ENCODE results near the gene SLC25A36.

The SLC25A36 gene

DNA sequence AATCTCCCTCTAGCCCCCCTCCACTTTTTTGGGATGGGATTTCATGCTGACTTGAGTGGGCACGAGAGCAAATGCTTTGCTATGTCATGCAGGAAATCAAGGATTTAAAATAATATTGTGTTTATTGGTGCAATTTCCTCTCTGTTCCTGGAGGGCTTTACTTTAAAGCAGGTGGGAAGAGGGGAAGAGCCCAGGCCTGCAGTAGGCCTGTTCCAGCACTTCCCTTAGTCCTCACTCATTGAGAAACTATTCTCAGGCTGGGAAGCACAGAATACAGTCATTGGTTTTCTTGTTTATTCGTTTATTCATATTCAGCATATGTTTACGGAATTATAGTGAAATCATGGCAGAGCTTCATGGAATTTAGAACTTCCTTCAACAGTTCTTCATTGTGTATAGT lies 67.9 kb downstream of the SLC25A36 start:
- Histone ChIP-seq H3K9me3 (ENCODE audit: insufficient read depth, low read length) (no peaks in the 10 kb centered on the region), H3K9ac (ENCODE audit: low read length) (no peak overlapping the region), H4K20me1 (ENCODE audit: insufficient read depth, low read length) (no peaks in the 10 kb centered on the region), H3K36me3 (replicated peaks; ENCODE audit: low read depth, low read length) (no peaks in the 10 kb centered on the region), H3K27ac (ENCODE audit: low read length) (no peak overlapping the region), H3K79me2 (ENCODE audit: low read length) (no peaks in the 10 kb centered on the region), H3K4me2 (ENCODE audit: low read length) (no peak overlapping the region), H2AFZ (ENCODE audit: low read depth, low read length) (no peak overlapping the region), H3K4me3 (ENCODE audit: low read length) (no peak overlapping the region), H3K27me3 (ENCODE audit: low read depth, low read length) (peaks cover 11% of the 10 kb centered on the region), H3K4me1 (ENCODE audit: low read length) (0 out of 2 replicates have a peak, but pooled peaks cover 2% of the 10 kb centered on the region)
- TF ChIP-seq, protein P1, sequence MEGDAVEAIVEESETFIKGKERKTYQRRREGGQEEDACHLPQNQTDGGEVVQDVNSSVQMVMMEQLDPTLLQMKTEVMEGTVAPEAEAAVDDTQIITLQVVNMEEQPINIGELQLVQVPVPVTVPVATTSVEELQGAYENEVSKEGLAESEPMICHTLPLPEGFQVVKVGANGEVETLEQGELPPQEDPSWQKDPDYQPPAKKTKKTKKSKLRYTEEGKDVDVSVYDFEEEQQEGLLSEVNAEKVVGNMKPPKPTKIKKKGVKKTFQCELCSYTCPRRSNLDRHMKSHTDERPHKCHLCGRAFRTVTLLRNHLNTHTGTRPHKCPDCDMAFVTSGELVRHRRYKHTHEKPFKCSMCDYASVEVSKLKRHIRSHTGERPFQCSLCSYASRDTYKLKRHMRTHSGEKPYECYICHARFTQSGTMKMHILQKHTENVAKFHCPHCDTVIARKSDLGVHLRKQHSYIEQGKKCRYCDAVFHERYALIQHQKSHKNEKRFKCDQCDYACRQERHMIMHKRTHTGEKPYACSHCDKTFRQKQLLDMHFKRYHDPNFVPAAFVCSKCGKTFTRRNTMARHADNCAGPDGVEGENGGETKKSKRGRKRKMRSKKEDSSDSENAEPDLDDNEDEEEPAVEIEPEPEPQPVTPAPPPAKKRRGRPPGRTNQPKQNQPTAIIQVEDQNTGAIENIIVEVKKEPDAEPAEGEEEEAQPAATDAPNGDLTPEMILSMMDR (IDR thresholded peaks at IDR 0.05; ENCODE audit: low read depth, low read length): no peak
- TF ChIP-seq EZH2phosphoT487 (IDR thresholded peaks at IDR 0.05; ENCODE audit: low read depth): no peak

DNA sequence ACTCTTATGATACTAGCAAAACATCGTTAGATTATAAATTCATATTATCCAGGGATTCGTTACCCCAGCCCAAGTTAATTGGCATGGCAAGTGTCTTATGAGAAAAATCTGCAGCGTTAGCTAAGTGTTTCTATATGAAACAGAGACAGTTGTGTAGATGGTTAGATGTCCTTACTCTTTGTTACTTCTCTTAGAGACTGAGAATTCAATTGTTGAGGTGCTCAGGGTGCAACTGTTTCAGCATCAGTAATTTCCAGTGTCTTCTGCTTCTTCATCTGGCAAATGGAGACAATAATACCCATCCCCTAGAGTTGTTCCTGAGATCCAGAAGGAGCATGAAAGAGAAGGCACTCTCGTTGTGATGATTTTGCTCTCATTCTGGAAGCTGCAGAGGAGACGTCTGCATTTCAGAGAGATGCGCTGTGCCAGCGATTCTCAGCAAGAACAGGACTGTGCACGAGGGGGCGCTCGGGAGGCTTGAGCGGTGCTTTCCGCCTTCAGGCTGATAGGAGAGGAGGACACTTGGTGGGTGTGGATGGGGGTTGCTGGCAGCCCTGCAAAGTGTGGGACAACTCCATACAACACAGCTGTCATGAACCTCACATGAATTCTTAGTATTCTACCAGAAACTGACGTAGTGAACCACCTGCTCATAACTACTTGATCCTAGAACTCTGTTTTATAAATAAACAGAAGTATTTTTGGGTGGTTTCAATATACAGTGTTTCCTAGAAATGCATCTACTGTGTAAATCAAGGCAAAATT lies 69.8 kb downstream of the SLC25A36 start:
- H3K9ac ChIP-seq (ENCODE audit: low read length): no peak overlapping the region
- H3K4me2 ChIP-seq (ENCODE audit: low read length): peak overlapping the region; percentile 29
- no peak for TF ChIP-seq EZH2phosphoT487 (IDR thresholded peaks at IDR 0.05; ENCODE audit: low read depth)
- TF ChIP-seq, protein P1 (IDR thresholded peaks at IDR 0.05; ENCODE audit: low read depth, low read length): peak; percentile 87
- 0 out of 2 replicates have a peak, but pooled peaks cover 2% of the 10 kb centered on the region for H3K4me1 ChIP-seq (ENCODE audit: low read length)
- no peaks in the 10 kb centered on the region for H3K36me3 ChIP-seq (replicated peaks; ENCODE audit: low read depth, low read length)
- peaks cover 16% of the 10 kb centered on the region for H3K27me3 ChIP-seq (ENCODE audit: low read depth, low read length)
- no peaks in the 10 kb centered on the region for H3K79me2 ChIP-seq (ENCODE audit: low read length)
- no peak overlapping the region for H3K4me3 ChIP-seq (ENCODE audit: low read length)
- no peak overlapping the region for H3K27ac ChIP-seq (ENCODE audit: low read length)
- no peaks in the 10 kb centered on the region for H3K9me3 ChIP-seq (ENCODE audit: insufficient read depth, low read length)
- no peaks in the 10 kb centered on the region for H4K20me1 ChIP-seq (ENCODE audit: insufficient read depth, low read length)
- no peak overlapping the region for H2AFZ ChIP-seq (ENCODE audit: low read depth, low read length)

DNA sequence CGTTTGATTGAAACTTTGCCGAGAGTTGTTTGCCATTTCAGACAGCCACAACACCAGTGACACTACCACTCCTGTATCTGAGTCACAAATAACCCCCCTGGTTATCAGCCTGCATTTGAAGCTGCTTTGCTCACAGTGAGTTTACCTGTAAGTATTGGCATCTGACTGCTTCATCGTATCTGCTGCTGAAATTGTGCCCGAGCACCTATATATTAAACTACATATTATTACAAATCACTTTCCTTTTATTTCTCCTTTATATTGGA lies 70.3 kb downstream of the SLC25A36 start:
- H3K9me3 ChIP-seq (ENCODE audit: insufficient read depth, low read length): no peaks in the 10 kb centered on the region
- H3K27me3 ChIP-seq (ENCODE audit: low read depth, low read length): peaks cover 13% of the 10 kb centered on the region
- H3K4me3 ChIP-seq (ENCODE audit: low read length): no peak overlapping the region
- H3K9ac ChIP-seq (ENCODE audit: low read length): no peak overlapping the region
- H3K4me2 ChIP-seq (ENCODE audit: low read length): peak overlapping the region; percentile 29
- no peaks in the 10 kb centered on the region for H3K36me3 ChIP-seq (replicated peaks; ENCODE audit: low read depth, low read length)
- H3K79me2 ChIP-seq (ENCODE audit: low read length): no peaks in the 10 kb centered on the region
- H2AFZ ChIP-seq (ENCODE audit: low read depth, low read length): no peak overlapping the region
- TF ChIP-seq, protein P1 (IDR thresholded peaks at IDR 0.05; ENCODE audit: low read depth, low read length): no peak
- H4K20me1 ChIP-seq (ENCODE audit: insufficient read depth, low read length): no peaks in the 10 kb centered on the region
- 0 out of 2 replicates have a peak, but pooled peaks cover 2% of the 10 kb centered on the region for H3K4me1 ChIP-seq (ENCODE audit: low read length)
- H3K27ac ChIP-seq (ENCODE audit: low read length): no peak overlapping the region

DNA sequence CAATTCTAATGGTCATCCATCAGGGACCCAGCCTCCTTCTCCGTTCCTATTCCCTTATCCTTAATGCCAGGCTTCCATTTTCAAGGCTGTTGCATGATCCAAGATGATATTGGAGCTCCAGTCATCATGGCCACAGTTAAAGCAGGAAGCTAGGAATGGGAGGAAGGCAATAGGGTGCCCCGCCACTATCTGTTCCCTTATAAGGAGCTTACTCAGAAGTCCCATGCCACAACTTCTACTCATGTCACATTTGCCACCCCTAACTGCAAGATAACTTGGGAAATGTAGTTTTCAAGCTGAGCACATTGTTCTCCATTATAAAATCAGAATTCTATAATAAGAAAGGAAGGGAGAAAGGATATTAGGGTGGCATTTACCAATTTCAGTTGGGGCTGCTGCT lies 70.9 kb downstream of the SLC25A36 start:
- Histone ChIP-seq H3K4me3 (ENCODE audit: low read length) (no peak overlapping the region), H3K4me1 (ENCODE audit: low read length) (0 out of 2 replicates have a peak, but pooled peaks cover 2% of the 10 kb centered on the region), H2AFZ (ENCODE audit: low read depth, low read length) (no peak overlapping the region), H3K9me3 (ENCODE audit: insufficient read depth, low read length) (no peaks in the 10 kb centered on the region), H3K27me3 (ENCODE audit: low read depth, low read length) (peaks cover 8% of the 10 kb centered on the region), H4K20me1 (ENCODE audit: insufficient read depth, low read length) (no peaks in the 10 kb centered on the region), H3K27ac (ENCODE audit: low read length) (no peak overlapping the region), H3K79me2 (ENCODE audit: low read length) (no peaks in the 10 kb centered on the region), H3K4me2 (ENCODE audit: low read length) (no peak overlapping the region), H3K9ac (ENCODE audit: low read length) (no peak overlapping the region), H3K36me3 (replicated peaks; ENCODE audit: low read depth, low read length) (no peaks in the 10 kb centered on the region)
- no peak for TF ChIP-seq EZH2phosphoT487 (IDR thresholded peaks at IDR 0.05; ENCODE audit: low read depth)
- TF ChIP-seq, protein P1 (IDR thresholded peaks at IDR 0.05; ENCODE audit: low read depth, low read length): no peak

Data from OCI-LY3 (cell line).